HAP-1 (cell line): ENCODE measurements around the gene CRACR2B.

ENCODE experiments used
- DNase-seq, 2 experiments: peaks; one replicate each; pipeline ENCODE4 v3.0.0-alpha.2; 2016 to 2020; ENCODE audit warnings: low spot score in 2 of 2
- H3K27me3 ChIP-seq: fragments of 250-450 bp; sonication (Bioruptor Pico); 2 replicates; pipeline ENCODE4 v1.5.1; 2020; ENCODE audit warnings: low read depth, mild to moderate bottlenecking, moderate library complexity
- H3K36me3 ChIP-seq: fragments of 250-450 bp; sonication (Bioruptor Pico); replicated peaks from 2 replicates; pipeline ENCODE4 v1.5.1; 2020; ENCODE audit warnings: mild to moderate bottlenecking
- H3K4me1 ChIP-seq: fragments of 250-450 bp; sonication (Bioruptor Pico); 2 replicates; pipeline ENCODE4 v1.5.1; 2020; ENCODE audit warnings: mild to moderate bottlenecking
- H3K4me3 ChIP-seq: fragments of 250-450 bp; sonication (Bioruptor Pico); 2 replicates; pipeline ENCODE4 v1.5.1; 2020; ENCODE audit warnings: mild to moderate bottlenecking, moderate library complexity
- H3K9me3 ChIP-seq: fragments of 250-450 bp; sonication (Bioruptor Pico); 2 replicates; pipeline ENCODE4 v1.5.1; 2020; ENCODE audit warnings: mild to moderate bottlenecking, moderate library complexity
- in situ Hi-C: fragments of 300-500 bp; cut with MboI; formaldehyde crosslinking; loops from 3 replicates; pipeline ENCODE4 v1.14.3; 2020; ENCODE audit warnings: low sequenced_read_pairs, inconsistent platforms, mixed read lengths

CRACR2B gene

GRCh38 chr11:839875-840617 is 12.3 kb downstream of the CRACR2B start:
- peaks cover 63% of the 10 kb centered on the region for H3K36me3 ChIP-seq
- H3K4me3 ChIP-seq = peak overlapping the region; percentile 89; the same call in 1 of the 2 replicates
- no peaks in the 10 kb centered on the region for H3K9me3 ChIP-seq
- H3K27me3 ChIP-seq = no peaks in the 10 kb centered on the region
- in situ Hi-C loops = no loop called here
- H3K4me1 ChIP-seq = peaks cover 13% of the 10 kb centered on the region
- DNase-seq = no peak

DNA sequence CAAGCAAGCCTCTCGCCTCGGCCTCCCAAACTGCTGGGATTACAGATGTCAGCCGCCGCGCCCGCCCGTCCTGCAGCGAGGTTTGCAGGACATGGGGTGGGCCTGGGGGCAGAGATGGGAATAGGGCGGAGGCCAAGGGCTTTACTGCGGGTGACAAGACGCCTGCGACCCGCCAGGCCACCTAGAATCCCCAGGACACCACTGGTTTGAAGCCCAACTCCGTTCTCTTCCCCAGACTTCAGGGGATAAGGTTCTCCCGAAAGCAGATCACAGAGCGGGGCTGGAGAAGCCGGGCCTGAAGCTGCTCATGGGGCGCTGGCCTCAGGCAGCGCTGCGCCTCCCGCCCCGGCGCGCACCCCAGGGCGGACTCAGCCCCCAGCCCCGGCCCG is 14.3 kb downstream of the CRACR2B start:
- H3K4me1 ChIP-seq = peaks cover 14% of the 10 kb centered on the region
- H3K27me3 ChIP-seq = no peaks in the 10 kb centered on the region
- in situ Hi-C loops = no loop called here
- no peaks in the 10 kb centered on the region for H3K9me3 ChIP-seq
- peaks cover 48% of the 10 kb centered on the region for H3K36me3 ChIP-seq
- peak overlapping the region; percentile 89 for H3K4me3 ChIP-seq
- no peak for DNase-seq

GRCh38 chr11:842370-843002 is 14.8 kb downstream of the CRACR2B start, which contains the start of the genes POLR2L and TSPAN4:
TSS of gene POLR2L (minus strand) at chr11:842529. CDS start at chr11:842508, 21 bp downstream.
TSS of gene TSPAN4 (plus strand) at chr11:842852. CDS start at chr11:850305, 7,453 bp downstream.
- Histone ChIP-seq H3K9me3 (no peaks in the 10 kb centered on the region), H3K4me1 (peaks cover 14% of the 10 kb centered on the region), H3K4me3 (peak within 1 kb of the TSS; percentile 89), H3K27me3 (no peaks in the 10 kb centered on the region), H3K36me3 (peaks cover 43% of the 10 kb centered on the region)
- in situ Hi-C loops = no loop called here
- DNase-seq = peak; percentile 82 to 94

GRCh38 chr11:843086-843734 is 15.5 kb downstream of the CRACR2B start:
- Histone ChIP-seq H3K4me1 (peaks cover 14% of the 10 kb centered on the region), H3K36me3 (peaks cover 37% of the 10 kb centered on the region), H3K27me3 (no peaks in the 10 kb centered on the region), H3K4me3 (peak overlapping the region; percentile 89), H3K9me3 (no peaks in the 10 kb centered on the region)
- peak in 1 of 2 experiments; percentile 45 for DNase-seq
- in situ Hi-C loops = no loop called here

DNA sequence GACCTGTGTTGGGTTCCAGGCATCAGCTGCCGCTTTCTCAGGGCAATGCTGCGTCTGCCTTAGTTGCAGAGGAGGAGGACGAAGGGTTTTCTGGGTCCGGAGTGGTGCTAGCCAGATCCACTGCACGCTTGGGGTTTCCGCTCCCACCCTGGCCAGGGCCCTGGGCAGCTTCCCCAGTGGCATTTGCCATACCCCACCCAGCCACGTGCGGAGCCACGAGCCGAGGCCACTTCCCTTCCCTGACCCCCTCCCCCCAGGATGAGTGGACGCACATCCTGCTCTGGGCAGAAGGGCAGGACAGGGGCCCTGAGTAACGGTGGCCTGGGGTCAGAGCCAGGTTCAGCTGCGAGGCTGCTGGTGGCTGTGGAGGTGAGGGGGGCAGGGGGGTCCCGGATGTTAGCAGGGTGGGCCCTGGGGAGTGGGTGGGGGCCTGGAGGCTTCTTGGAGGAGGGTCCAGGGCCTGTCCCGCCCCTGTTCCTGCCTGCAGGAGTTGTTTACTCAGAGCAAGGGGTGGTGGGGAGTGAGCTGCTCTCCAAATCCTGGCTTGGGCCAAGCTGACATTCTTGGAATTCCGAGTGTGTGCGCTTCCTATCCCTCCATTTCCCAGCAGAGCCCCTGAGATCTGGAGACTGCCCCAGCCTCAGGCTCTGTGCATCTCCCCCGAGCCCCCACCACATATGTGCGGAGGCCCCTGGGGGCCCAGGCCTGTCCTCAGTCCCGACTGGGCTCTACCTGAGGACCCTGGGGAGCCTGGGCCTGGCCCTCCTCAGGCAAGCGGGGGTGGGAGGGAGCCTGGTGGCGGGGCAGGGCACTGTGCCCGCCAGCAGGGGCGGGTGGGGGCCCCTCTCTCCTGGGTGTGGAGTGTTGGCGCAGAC is 16.3 kb downstream of the CRACR2B start:
- H3K27me3 ChIP-seq = no peaks in the 10 kb centered on the region
- H3K9me3 ChIP-seq = no peaks in the 10 kb centered on the region
- DNase-seq = peak; percentile 79 to 89
- H3K36me3 ChIP-seq = peaks cover 33% of the 10 kb centered on the region
- peaks cover 14% of the 10 kb centered on the region for H3K4me1 ChIP-seq
- H3K4me3 ChIP-seq = peak overlapping the region; percentile 89
- in situ Hi-C loops = no loop called here

DNA sequence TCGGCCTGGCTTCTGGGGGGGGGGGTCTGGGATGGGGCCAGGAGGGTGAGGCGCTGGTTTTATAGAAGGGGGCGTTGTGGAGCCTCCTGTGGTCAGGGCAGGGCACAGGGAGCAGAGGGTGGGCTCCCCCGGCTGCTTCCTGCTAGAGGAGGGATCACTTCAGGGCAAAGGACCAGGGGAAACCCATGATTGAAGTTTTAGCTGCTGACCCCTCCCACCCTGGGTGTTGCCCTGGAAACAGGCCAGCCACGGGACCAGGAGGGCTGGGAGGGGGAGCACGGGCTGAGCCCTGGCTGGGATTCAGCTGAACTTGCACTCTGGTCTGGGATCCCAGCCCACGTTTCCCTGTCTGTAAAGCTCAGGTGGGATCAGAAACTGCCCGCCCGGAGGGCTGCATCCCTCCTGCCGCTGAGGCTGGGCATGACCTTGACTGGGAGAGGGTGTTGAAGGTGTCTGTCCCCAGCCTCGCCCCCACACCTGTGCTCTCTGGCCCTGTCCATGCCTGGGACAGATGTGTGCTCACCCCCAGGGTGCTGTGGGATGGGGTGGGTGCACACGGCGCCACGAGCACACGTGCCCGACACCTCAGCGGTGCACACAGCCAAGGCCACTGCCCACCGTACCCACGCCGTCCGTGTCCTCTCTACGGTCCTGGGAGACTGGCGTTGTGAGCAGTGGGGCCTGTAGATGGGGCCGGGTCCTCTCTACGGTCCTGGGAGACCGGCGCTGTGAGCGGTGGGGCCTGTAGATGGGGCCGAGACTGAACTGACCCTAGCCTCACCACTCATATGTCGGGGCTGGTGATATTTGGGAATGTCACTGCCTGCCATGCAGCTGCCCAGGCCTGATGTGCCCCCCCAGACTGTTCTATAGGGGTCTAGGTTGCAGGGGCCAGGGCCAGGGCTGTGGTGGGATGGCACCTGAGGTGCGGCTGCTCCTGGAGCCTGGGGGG is 17.2 kb downstream of the CRACR2B start:
- peak; percentile 76 to 91 for DNase-seq
- peak overlapping the region; percentile 89 for H3K4me3 ChIP-seq
- H3K27me3 ChIP-seq = no peaks in the 10 kb centered on the region
- H3K4me1 ChIP-seq = peaks cover 14% of the 10 kb centered on the region
- H3K36me3 ChIP-seq = peaks cover 24% of the 10 kb centered on the region
- no peaks in the 10 kb centered on the region for H3K9me3 ChIP-seq
- in situ Hi-C loops = no loop called here

DNA sequence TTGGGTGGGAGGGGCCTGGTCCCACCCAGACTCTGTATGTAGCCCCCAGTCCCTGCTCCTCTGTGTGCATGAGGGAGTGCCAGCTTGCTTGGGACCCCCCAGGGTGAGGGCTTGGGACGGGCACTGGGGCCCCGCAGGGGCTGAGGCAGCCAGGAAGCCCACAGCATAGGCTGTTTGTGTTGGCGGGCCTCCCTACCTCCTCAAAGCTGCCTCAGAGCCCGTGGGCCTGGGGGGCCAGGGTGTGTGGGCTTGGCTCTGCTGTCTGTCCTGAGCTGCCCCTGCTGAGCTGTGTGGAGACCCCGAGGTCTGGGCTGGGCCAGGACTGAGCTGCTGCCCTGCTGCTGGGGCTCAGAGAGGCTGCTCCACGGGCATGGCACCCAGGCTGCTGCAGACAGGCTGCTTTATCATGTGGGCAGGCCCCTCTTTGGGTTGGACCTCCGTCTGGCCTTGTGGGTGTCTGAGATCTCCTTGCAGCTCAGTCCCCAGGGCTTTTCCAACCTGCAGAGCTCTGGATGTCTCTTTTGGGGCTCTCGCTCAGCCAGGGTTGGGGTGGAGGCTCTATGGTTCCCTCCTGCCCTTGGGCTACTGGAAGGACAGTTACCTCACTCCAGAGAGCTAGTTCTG is 18.3 kb downstream of the CRACR2B start:
- in situ Hi-C loops = no loop called here
- Histone ChIP-seq H3K9me3 (no peaks in the 10 kb centered on the region), H3K4me1 (peaks cover 11% of the 10 kb centered on the region), H3K36me3 (peaks cover 14% of the 10 kb centered on the region), H3K27me3 (no peaks in the 10 kb centered on the region), H3K4me3 (no peak overlapping the region)
- DNase-seq = no peak

DNA sequence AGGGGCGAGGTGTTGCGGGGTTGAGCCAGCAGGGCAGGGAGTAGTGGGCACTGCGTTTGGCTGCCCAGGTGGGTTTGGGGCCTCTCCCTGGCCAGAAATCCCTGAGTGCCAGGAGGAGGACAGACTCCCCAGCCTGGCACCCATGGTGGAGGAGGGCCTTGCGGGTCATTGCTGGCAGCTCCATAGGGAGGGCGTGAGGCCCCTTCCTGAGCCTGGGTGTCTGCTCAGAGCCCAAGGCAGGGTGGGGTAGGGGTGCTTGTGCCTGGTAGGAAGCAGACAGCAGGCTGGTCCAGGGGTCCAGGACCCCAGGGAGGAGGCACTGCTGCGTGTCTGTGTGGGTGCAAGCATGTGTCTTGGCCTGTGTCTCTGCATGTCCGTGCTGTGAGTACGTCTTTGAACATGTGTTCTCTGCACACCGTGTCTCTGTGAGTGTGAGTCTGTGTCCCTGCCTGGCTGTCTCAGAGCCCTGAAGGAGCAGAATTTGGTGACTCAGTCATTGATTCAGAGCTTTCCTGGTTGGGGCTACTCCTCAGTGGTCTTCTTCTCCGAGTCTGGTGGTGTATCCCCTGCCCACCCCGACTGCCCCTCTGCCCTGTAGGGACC is 18.9 kb downstream of the CRACR2B start:
- peaks cover 6% of the 10 kb centered on the region for H3K4me1 ChIP-seq
- in situ Hi-C loops = no loop called here
- H3K4me3 ChIP-seq = no peak overlapping the region
- no peak for DNase-seq
- no peaks in the 10 kb centered on the region for H3K27me3 ChIP-seq
- H3K36me3 ChIP-seq = peaks cover 9% of the 10 kb centered on the region
- no peaks in the 10 kb centered on the region for H3K9me3 ChIP-seq

DNA sequence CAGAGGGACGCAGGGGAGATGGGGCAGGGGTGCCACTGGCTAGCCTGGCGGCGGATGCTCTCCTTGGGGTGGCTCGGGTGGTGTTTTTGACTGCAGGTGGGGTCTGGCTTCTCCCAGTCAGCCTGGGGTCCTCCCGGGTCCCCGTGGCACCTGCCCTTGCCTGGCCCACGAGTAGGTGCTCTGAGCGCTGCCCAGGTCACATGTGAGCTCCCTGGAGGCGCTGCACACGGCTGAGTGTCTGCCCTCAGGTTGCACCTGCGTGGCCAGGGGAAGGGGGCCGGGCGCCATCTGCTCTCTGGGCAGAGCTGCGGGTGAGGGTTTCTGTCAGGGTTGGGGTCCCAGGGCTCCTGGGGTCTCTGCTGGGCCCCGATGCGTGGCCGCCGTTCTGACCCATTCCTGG is 20.2 kb downstream of the CRACR2B start:
- Histone ChIP-seq H3K4me3 (no peak overlapping the region), H3K9me3 (no peaks in the 10 kb centered on the region), H3K36me3 (0 out of 2 replicates have a peak, but pooled peaks cover 3% of the 10 kb centered on the region), H3K27me3 (no peaks in the 10 kb centered on the region), H3K4me1 (peaks cover 6% of the 10 kb centered on the region)
- in situ Hi-C loops = no loop called here
- DNase-seq = no peak

DNA sequence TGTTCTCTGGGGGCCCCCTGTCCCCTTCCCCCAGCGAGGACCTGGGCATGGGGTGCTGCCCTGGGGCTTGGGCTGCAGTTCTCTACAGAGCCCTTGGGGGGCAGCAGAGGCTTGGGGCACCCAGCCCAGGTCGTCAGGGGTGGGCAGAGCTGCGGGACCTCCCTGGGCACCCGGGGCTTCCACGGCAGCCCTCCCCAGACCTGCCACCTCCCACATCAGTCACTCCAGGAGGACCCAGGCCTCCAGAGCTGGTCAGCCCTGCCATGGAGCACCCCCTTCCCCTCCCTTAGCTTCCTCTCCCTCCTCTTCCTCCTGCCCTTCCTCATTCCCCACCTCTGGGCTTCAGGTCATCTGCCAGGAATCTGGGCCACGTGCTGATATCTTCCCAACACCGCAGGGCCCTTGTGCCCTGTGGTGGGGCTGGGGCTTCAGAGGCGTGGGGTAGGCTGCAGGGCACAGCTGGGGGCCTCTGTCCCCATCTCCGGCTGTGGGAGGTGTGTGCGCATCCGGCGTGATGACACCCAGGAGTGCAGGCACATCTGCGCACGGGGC is 20.7 kb downstream of the CRACR2B start:
- Histone ChIP-seq H3K36me3 (0 out of 2 replicates have a peak, but pooled peaks cover 3% of the 10 kb centered on the region), H3K27me3 (no peaks in the 10 kb centered on the region), H3K4me1 (peaks cover 6% of the 10 kb centered on the region), H3K9me3 (no peaks in the 10 kb centered on the region), H3K4me3 (no peak overlapping the region)
- in situ Hi-C loops = no loop called here
- peak in 1 of 2 experiments; percentile 70 for DNase-seq

- in situ Hi-C loops = no loop called here
- Histone ChIP-seq H3K27me3 (no peaks in the 10 kb centered on the region), H3K4me1 (peaks cover 4% of the 10 kb centered on the region), H3K36me3 (0 out of 2 replicates have a peak, but pooled peaks cover 3% of the 10 kb centered on the region), H3K9me3 (no peaks in the 10 kb centered on the region), H3K4me3 (no peak overlapping the region)
- DNase-seq = no peak
Observed at GRCh38 chr11:849104-849824, 21.5 kb downstream of the CRACR2B start.
